Putamen (tissue), 1 donor: Measurements from ENCODE around the gene RELT.

Experiments
- DNase-seq: peaks from one replicate; pipeline ENCODE4 v3.0.0-alpha.2; 2016; ENCODE audit warnings: low spot score

RELT gene

GRCh38 chr11:73376803-73377629, 817 bp downstream of the RELT start:
- peak; percentile 40 for DNase-seq

DNA sequence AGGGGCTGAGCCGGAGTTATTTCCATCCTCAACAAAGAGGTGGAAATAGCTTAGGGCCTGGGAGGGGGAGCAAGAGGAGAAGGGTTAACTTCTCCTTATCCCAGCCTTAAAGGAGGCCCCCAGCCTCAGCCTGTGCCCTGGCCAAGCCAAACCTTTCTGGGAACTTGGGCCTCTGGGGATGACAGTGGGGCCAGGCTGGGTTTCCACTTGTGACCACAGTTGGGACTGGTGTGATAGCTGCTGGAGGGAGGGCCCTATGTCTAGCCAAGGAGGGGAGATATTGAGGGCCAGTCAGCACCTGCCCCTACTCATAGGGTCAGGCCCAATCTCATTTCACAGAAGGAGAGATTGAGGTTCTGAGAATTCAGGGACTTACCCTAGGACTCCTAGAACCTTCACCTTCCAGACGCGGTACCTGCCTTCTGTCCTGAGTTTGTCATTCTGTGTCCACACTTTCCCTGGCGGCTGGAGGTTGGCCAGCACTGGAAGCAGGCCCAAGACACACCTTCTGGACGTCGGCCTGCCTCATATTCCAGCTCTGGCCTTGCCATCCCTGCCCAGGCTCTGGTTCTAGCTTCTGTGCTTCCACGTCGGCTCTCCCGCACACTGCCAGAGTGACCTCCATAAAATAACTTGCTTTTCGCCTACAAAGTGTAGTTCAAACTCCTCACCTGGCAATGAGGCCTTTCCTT, 3.1 kb downstream of the RELT start:
- no peak for DNase-seq

DNA sequence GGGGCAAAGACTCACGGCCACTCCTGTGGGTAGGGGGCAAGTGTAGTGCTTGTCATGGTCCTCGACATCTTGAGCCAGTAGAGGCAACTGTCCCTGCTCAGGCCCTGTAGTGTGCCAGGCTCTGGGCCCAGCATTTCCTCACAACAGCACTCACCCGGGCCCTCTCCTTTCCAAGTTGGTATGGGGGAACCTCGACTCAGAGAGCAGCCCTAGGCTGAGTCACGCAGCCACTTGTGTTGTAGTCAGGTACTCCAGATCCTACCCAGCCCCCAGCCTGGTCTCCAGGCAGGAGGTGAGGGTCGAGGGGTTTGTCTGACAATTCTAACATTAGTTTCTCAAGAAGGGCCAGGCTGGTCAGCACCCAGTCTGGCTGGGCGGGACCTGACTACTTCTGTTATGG, 4.1 kb downstream of the RELT start:
- DNase-seq = no peak

- DNase-seq = no peak
These were observed 4.8 kb downstream of the RELT start for GRCh38 chr11:73380897-73381410.

- no peak for DNase-seq
These were observed 5.4 kb downstream of the RELT start for GRCh38 chr11:73381589-73381988.

DNA sequence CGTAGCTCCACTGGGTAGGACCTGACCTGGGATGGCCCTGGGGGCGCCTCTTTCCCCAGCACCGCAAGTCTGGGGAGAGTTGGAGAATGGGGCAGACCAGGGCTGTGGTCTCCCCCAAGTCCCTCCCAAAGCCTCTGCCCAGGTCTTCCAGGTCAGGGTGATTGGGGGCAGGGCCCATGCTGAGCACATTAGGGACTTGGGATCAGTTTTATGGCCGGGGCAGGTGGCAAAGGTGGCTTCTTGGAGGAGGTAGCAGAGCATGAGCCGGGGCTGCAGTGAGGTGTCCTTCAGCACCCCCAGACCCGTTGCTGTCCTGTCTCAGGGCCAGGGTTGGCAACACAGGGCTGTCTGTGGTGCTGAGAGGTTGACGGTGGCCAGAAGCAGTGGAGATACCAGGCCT, 6.0 kb downstream of the RELT start:
- no peak for DNase-seq

DNA sequence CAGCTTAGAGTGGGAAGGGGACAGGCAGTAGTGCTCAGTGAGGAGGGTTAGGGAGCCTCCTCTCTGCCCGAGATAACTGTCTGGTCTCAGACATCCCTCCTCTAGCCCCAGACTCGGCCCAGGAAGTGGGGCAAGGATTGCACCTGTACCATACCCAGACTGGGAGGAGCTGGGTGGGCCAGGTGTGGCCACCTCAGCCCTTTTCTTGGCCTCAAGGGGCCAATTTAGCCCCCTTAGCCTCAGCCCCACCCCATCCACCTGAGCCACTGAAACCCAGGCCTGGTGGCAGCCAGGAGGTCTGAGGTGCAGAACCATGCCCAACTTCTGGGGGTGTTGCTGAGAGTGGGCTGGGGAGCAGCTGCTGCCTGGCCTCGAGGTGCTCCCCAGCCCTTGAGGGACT, 6.5 kb downstream of the RELT start:
- no peak for DNase-seq

GRCh38 chr11:73383249-73384124, 7.3 kb downstream of the RELT start:
- DNase-seq = peak; percentile 61

DNA sequence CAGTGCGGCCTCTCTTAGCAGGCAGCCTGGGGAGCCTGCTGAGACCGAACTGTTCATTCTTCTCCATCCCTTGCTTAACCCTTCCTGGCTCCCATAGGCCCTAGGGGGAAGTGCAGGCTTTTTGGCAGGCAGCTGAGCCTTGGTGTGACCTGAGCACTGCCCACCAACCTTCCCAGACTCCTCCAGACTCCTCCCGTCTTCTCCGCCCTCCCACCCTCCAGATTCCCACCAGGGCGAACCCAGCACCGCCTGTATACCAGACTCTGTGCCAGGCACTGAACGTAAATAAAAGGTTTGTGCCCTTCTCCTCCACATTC, 7.9 kb downstream of the RELT start:
- no peak for DNase-seq

- no peak for DNase-seq
These were observed 8.3 kb downstream of the RELT start for GRCh38 chr11:73384531-73384871.

- peak; percentile 41 for DNase-seq
These were observed 8.9 kb downstream of the RELT start for GRCh38 chr11:73384872-73385689.

- no peak for DNase-seq
These were observed 9.8 kb downstream of the RELT start for GRCh38 chr11:73386016-73386415.

DNA sequence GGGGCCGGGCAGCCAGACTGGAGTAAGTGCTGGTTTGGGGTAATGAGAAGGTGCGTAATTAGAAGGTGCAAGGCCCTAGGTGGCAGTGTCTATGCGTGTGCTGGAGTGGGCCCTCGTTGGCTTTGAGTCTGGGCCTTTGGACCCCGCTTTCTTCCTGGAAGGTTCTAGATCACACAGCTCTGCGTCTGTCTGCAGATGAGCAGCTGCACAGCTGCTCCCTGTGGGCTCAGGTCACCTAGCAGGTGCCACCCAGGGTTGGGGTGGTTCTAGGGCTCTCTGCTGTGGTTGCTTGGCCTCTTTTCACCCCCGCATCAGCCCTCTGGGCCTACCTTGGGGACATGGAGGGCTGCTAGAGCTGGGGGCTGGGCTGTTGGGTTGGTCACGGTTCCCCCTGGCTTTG, 10.3 kb downstream of the RELT start:
- DNase-seq = no peak

GRCh38 chr11:73387594-73388264, 11.5 kb downstream of the RELT start:
- no peak for DNase-seq

DNA sequence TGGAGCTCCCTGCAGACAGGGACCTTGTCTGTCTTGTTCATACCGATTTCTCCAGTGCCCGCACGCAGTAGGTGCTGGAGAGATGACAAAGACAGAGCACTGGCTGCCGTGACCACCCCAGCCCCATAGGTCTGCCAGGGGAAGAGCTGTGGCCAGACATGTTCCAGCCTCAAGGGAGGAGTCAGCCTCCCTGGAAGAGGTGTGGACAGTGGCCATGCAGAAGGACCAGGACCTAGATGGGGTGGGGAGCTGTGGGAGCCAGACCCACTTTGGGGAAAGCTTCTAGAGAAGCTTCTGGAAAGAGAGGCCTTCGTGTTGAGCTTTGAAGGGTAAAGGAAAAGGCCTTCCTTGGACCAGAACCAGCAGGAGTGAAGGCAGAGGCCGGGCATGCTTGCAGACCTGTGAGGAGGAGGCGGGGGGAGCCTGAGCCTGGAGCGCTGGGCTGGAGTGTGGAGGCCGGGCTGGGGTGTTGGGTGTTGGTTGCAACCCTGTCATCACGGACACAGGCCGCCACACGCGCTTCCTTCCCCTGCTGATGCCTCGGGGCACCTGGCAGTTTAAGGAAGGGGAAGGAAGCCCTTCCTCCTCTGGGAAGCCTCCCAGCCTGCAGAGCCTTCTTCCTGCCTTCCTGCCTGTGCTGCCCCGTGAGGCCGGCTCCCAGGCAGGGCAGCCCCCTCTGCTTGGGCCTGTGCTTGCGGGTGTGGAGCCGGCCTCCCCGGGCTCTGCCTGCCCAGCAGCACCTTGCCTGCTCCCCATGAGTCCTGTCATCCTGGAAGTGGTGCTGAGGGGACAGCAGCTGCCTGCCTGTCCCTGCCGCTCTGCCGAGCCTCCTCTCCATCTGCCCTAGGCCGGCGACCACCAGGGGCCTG, 12.3 kb downstream of the RELT start:
- no peak for DNase-seq

DNA sequence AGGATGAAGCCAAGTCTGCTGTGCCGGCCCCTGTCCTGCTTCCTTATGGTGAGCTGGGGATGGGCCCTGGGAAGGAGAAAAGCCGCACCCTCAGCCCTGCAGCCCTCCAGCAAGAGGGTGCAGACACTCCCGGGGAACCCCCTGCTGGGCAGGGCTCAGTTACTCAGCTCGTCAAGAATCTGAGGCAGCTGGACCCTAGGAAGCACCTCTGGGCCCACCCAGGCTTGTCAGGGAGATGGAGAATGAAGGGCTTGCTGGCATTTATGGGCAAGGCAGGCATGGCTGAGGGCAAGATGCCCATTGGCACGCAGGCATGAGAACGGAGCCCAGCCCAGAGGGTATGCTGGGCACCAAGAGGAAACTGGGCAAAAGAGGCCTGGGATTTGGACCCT, 12.9 kb downstream of the RELT start:
- DNase-seq = no peak

DNA sequence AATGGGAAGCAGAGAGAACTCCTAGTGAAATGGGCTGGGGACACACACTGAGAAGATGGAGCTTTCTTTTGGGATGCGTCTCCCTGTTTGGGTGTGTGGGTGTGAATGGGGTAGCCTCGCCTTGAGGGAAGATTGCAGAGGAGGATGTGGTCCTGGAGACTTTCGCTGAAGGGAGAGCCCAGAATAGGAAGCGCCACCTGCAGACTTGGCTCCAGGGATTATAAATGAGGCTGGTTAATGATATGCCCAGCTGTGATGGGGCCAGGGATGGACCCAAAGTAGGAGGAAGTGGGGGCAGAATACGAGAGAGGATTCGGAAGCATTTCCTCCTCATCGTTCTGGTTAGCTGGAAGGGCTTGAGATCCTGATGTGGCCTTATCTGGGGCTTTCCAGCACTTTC, 13.7 kb downstream of the RELT start:
- no peak for DNase-seq

GRCh38 chr11:73390601-73391565, 14.7 kb downstream of the RELT start:
- no peak for DNase-seq

DNA sequence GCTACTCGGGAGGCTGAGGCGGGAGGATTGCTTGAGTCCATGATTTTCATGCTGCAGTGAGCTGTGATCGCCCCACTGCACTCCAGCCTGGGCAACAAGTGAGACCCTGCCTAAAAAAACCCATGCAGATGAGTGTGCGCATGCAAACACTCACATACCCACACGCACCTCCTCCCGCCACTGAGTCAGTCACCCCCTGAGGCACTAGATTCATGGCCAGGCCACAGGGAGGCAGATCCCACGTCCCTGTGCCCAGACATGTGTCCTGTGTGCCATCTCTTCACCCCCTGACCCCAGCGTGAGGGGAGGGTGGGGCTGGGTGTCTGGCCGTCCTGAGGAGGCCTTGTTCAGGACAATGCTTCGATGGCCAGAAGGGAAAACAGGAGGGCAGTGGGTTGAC, 15.5 kb downstream of the RELT start:
- no peak for DNase-seq
